ENCODE results near the gene PTTG1IP.

PTTG1IP gene

DNA sequence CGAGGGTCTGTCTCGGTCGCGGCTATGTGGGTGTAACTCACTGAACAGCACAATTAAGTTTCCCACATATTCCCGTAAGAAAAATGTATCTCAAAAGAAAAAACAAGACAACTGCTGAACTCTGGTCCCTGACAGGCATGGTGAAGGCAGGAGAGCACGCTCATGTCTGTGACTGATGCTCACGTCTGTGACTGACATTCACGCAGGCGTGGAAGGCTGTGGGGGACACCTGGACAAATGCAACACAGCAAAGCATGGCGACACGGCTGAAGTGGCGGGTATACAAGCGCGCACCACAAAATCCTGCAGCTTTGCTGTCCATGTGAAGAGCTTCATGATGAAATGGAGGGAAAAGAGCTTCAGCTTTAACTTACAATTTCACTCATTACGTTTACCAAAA, 6.0 kb downstream of the PTTG1IP start:
- H3K4me3 ChIP-seq (replicated peaks; ENCODE audit: low read depth, low read length) = no peak overlapping the region
- TF ChIP-seq, protein P1, sequence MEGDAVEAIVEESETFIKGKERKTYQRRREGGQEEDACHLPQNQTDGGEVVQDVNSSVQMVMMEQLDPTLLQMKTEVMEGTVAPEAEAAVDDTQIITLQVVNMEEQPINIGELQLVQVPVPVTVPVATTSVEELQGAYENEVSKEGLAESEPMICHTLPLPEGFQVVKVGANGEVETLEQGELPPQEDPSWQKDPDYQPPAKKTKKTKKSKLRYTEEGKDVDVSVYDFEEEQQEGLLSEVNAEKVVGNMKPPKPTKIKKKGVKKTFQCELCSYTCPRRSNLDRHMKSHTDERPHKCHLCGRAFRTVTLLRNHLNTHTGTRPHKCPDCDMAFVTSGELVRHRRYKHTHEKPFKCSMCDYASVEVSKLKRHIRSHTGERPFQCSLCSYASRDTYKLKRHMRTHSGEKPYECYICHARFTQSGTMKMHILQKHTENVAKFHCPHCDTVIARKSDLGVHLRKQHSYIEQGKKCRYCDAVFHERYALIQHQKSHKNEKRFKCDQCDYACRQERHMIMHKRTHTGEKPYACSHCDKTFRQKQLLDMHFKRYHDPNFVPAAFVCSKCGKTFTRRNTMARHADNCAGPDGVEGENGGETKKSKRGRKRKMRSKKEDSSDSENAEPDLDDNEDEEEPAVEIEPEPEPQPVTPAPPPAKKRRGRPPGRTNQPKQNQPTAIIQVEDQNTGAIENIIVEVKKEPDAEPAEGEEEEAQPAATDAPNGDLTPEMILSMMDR (IDR thresholded peaks at IDR 0.05; ENCODE audit: low read length, missing control alignments) = no peak

DNA sequence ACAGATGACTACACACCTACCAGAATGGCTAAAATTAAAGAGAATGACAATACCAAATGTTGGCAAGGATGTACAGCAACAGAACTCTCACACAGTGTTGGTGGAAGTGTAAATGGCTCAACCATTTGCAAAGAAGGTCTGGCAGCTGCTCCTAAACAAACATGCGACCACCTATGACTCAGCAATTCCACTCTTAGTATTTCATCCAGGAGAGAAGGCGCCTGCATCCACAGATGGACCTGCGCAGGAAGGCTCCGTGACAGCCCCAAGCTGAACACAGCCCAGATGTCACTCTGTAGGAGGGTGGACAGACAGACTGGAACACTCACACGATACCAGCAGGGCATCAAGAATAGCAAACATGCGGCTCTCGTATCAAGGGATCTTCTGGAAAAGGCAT, 6.7 kb downstream of the PTTG1IP start:
- TF ChIP-seq, protein P1 (IDR thresholded peaks at IDR 0.05; ENCODE audit: low read length, missing control alignments) = no peak
- DNase-seq (ENCODE audit: low read depth) = peak; percentile 73
- no peak overlapping the region for H3K4me3 ChIP-seq (replicated peaks; ENCODE audit: low read depth, low read length)

More for the DNA sequence above, 6.0 kb downstream of the PTTG1IP start:
- DNase-seq (ENCODE audit: low read depth) = no peak

DNA sequence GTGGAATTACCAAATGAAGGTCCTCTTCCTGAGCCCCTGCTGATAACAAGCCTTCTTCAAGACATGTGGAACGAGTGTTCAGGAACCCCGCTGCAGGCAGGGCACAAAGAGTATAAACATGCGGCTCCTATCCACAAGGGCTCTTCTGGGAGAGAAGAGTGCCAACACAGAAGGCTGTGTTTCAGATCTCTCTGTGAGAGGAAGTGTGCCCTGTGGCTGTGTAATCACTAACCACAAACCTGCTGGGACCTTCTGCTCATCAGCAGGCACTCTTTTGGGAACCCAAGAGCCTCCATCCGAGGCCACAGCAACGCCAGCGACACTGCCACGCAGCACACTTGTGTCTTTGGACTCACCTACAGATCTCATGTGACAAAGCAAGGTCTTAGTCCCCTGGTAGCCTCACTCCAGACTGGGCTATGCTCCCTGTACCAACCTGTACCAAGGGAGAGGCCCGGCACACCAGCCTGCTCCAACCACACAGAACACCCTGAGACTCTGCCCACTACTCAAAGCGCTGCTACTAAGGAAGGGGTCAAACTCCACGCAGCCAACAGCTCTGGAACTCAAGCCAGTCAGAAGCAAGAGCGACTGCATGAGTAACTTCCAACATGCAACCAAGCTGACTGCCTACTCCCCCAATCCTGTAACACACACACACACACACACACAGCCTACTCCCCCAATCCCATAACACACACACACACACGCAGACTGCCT, 7.8 kb downstream of the PTTG1IP start:
- peak; percentile 17 for DNase-seq (ENCODE audit: low read depth)
- TF ChIP-seq, protein P1 (IDR thresholded peaks at IDR 0.05; ENCODE audit: low read length, missing control alignments) = no peak
- no peak overlapping the region for H3K4me3 ChIP-seq (replicated peaks; ENCODE audit: low read depth, low read length)

DNA sequence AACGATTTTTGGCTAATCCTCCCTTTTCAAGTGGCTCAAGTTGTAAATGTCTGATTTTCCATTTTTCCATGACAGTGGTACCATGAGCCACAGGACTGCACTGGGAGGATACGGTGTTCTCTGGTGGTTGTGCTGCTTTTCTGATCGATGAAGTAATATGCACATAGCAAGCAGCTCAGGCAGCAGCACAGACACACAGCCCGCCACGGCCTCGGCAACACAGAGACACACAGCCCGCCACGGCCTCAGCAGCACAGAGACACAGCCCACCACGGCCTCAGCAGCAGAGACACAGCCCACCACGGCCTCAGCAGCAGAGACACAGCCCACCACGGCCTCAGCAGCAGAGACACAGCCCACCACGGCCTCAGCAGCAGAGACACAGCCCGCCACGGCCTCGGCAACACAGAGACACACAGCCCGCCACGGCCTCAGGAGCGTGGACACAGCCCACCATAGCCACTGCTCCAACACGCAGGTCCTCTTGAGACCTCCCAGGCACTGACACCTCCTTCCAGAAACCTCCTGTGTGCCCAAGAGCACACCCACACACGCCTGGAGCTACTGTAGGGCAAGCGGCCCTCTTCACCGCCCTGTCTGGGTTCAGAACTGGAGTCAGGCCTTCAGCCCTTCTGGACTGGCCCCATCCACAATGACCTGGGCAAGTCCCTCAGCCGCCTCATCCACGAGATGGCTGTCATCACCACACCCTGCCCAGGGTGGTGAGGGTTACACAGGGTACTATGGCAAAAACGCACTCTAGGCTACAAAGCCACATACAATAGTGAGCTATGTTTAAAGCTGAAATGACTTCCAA, 10.4 kb downstream of the PTTG1IP start:
- no peak overlapping the region for H3K4me3 ChIP-seq (replicated peaks; ENCODE audit: low read depth, low read length)
- no peak for DNase-seq (ENCODE audit: low read depth)
- TF ChIP-seq, protein P1 (IDR thresholded peaks at IDR 0.05; ENCODE audit: low read length, missing control alignments) = no peak

DNA sequence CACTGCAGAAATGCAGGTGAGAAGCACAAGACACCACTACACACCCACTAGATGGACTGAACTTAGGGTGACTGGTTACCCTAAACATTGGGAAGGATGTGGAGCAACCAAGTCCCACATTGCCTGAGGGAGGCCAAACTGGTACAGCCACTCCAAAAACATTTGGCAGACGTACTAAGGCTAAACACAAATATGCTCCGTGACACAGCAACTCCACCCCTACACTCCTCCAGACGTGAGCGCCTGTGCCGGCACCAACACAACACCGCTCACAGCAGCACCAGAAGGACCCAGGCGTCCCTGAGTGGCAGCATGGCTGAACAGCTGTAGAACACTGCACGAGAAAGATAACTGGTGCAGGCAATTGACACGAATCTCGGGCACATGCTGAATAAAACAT, 14.7 kb downstream of the PTTG1IP start:
- no peak for DNase-seq (ENCODE audit: low read depth)
- no peak overlapping the region for H3K4me3 ChIP-seq (replicated peaks; ENCODE audit: low read depth, low read length)
- TF ChIP-seq, protein P1 (IDR thresholded peaks at IDR 0.05; ENCODE audit: low read length, missing control alignments) = no peak

DNA sequence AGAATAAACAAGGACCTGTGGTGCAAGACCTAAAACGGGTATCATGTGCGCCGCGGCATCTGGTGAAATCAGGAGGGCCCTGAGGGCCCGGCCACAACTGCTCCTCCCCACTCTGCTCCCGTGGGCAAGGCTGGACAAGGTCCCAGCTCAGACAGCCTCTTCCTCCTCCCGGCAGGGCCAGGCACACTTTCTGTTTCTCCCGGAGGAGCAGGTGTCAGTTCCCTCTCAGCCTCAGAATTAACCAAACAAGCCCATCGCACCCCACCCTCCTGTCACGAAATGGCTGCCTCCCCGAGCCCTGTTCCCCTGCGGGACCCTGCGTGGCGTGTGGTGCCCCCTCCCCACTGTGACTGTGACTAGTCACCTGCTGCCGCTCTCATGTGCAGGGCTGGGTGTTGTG, 15.2 kb downstream of the PTTG1IP start:
- TF ChIP-seq, protein P1 (IDR thresholded peaks at IDR 0.05; ENCODE audit: low read length, missing control alignments) = no peak
- no peak overlapping the region for H3K4me3 ChIP-seq (replicated peaks; ENCODE audit: low read depth, low read length)
- no peak for DNase-seq (ENCODE audit: low read depth)
